Endothelial cell of umbilical vein (primary cell): ENCODE results near the gene GSTT4. TPM values are rescaled to one million over a fixed set of nuclear protein-coding genes. Genes with fewer than 3 reads are reported as not detected.

Source experiments
- BruUV-seq: library from RNA; stranded (reverse); fragments of 400-500 nt; replicated peaks from 2 replicates; lab custom pipeline; 2021; lab: Mats Ljungman, UMichigan
- CTCF ChIA-PET: fragments of 300-600, 350-600 bp; sonication (Branson Sonifier 250); formaldehyde crosslinking; loops from one replicate; lab custom pipeline; 2021; ENCODE audit warnings: antibody characterized with exemption, inconsistent platforms; lab: Charles Lee
- POLR2A ChIA-PET: fragments of 300-600, 350-600 bp; sonication (Branson Sonifier 250); formaldehyde crosslinking; loops from one replicate; lab custom pipeline; 2021; ENCODE audit warnings: antibody characterized with exemption, inconsistent platforms; lab: Charles Lee
- DNase-seq: peaks from one replicate; pipeline ENCODE4 v3.0.0-alpha.2; 2011; ENCODE audit warnings: low read depth, low spot score
- FAIRE-seq: peaks from 2 replicates; lab custom pipeline; 2011; peaks lifted over from hg19 to GRCh38; lab: Jason Lieb, UNC
- H2AFZ ChIP-seq: 2 replicates; pipeline ENCODE4 v1.6.0; 2012; ENCODE audit warnings: low read depth, low read length, control low read depth, inconsistent platforms
- H3K27ac ChIP-seq: 2 replicates; pipeline ENCODE4 v1.5.1; 2011; ENCODE audit warnings: low read depth, mild to moderate bottlenecking, control low read depth, low read length, moderate library complexity; ENCODE audit not compliant: insufficient read depth
- H3K27me3 ChIP-seq, 2 experiments: 2 replicates each; pipeline versions ENCODE4 v1.6.0 to v1.6.1; 2011; ENCODE audit warnings: low read length in 2 of 2, mixed read lengths in 1 of 2; ENCODE audit not compliant: control insufficient read depth in 2 of 2, insufficient read depth in 2 of 2
- H3K36me3 ChIP-seq, 2 experiments: 2 replicates in 1 of 2; 3 replicates in 1 of 2; pipeline ENCODE4 v1.5.1; 2011; ENCODE audit warnings: low read length in 2 of 2, mild to moderate bottlenecking in 1 of 2, moderate library complexity in 1 of 2; ENCODE audit not compliant: control insufficient read depth in 2 of 2, insufficient read depth in 2 of 2; ENCODE audit errors: extremely low read depth in 1 of 2
- H3K4me1 ChIP-seq: 3 replicates; pipeline ENCODE4 v1.5.1; 2011; ENCODE audit warnings: mild to moderate bottlenecking, low read length; ENCODE audit not compliant: control insufficient read depth, insufficient read depth; ENCODE audit errors: extremely low read depth
- H3K4me2 ChIP-seq: 2 replicates; pipeline ENCODE4 v1.6.1; 2011; ENCODE audit warnings: low read length, control low read depth, mixed read lengths; ENCODE audit not compliant: insufficient read depth
- H3K4me3 ChIP-seq, 3 experiments: fragments of 200-600 bp in 1 of 3; sonication (generic), shearing (Covaris generic) in 1 of 3; replicated peaks in 1 of 3; 2 replicates each; pipeline ENCODE4 v1.5.1; 2011 to 2016; ENCODE audit warnings: control low read depth in 3 of 3, low read length in 3 of 3, mild to moderate bottlenecking in 2 of 3, inconsistent platforms in 1 of 3, low read depth in 1 of 3, moderate library complexity in 1 of 3; ENCODE audit not compliant: insufficient read depth in 1 of 3
- H3K79me2 ChIP-seq: 2 replicates; pipeline ENCODE4 v1.6.0; 2012; ENCODE audit warnings: low read length, inconsistent platforms; ENCODE audit not compliant: control insufficient read depth, insufficient read depth
- H3K9ac ChIP-seq: replicated peaks from 2 replicates; pipeline ENCODE3; 2011; ENCODE audit warnings: low read length, control low read depth; ENCODE audit not compliant: insufficient read depth; ENCODE audit errors: extremely low read depth
- H3K9me1 ChIP-seq: replicated peaks from 3 replicates; pipeline ENCODE4 v1.6.0; 2011; ENCODE audit warnings: mild to moderate bottlenecking, low read length; ENCODE audit not compliant: control insufficient read depth, insufficient read depth; ENCODE audit errors: extremely low read depth
- H3K9me3 ChIP-seq: replicated peaks from 2 replicates; pipeline ENCODE4 v1.5.1; 2012; ENCODE audit warnings: low read length, inconsistent platforms; ENCODE audit not compliant: control insufficient read depth, insufficient read depth
- H4K20me1 ChIP-seq: replicated peaks from 2 replicates; pipeline ENCODE3; 2011; ENCODE audit warnings: mild to moderate bottlenecking, low read length; ENCODE audit not compliant: control insufficient read depth, insufficient read depth; ENCODE audit errors: extremely low read depth
- CTCF ChIP-seq, 2 donors: IDR thresholded peaks; 1 replicate in 1 of 2; 2 replicates in 1 of 2; pipeline ENCODE4 v1.5.1; 2011; ENCODE audit warnings: low read length in 2 of 2, mild to moderate bottlenecking in 2 of 2, moderate library complexity in 2 of 2, control low read depth in 1 of 2, inconsistent platforms in 1 of 2, low read depth in 1 of 2; ENCODE audit not compliant: insufficient read depth in 1 of 2; ENCODE audit errors: extremely low read depth in 1 of 2
- EZH2 ChIP-seq: IDR thresholded peaks from 2 replicates; pipeline ENCODE4 v1.6.1; 2012; ENCODE audit warnings: borderline replicate concordance, low read depth, mild to moderate bottlenecking, moderate library complexity, low read length, inconsistent platforms; ENCODE audit not compliant: severe bottlenecking
- FOS ChIP-seq: IDR thresholded peaks from 2 replicates; pipeline ENCODE4 v1.6.1; 2011; ENCODE audit warnings: mild to moderate bottlenecking, low read length, moderate library complexity, borderline replicate concordance; ENCODE audit not compliant: insufficient read depth
- GATA2 ChIP-seq: IDR thresholded peaks from 2 replicates; pipeline ENCODE4 v1.7.0; 2011; ENCODE audit warnings: low read depth, mild to moderate bottlenecking, moderate library complexity, mixed read lengths, low read length; ENCODE audit not compliant: insufficient read length, insufficient read depth
- JUN ChIP-seq: IDR thresholded peaks from 2 replicates; pipeline ENCODE4 v1.6.1; 2011; ENCODE audit warnings: borderline replicate concordance, low read depth; ENCODE audit not compliant: insufficient read length, insufficient read depth
- MYC ChIP-seq: IDR thresholded peaks from one replicate; pipeline ENCODE4 v1.6.1; 2011; ENCODE audit warnings: mild to moderate bottlenecking, low read depth, low read length
- POLR2A ChIP-seq: IDR thresholded peaks from 2 replicates; pipeline ENCODE4 v1.6.1; 2012; ENCODE audit warnings: low read depth, mild to moderate bottlenecking, control low read depth, low read length
- POLR2AphosphoS5 ChIP-seq: IDR thresholded peaks from 2 replicates; pipeline ENCODE4 v1.6.1; 2012; ENCODE audit warnings: low read depth, mild to moderate bottlenecking, control low read depth, low read length, moderate library complexity; ENCODE audit not compliant: insufficient read depth
- dilution Hi-C: fragments of 300-500 bp; cut with MboI; formaldehyde crosslinking; loops from one replicate; pipeline ENCODE4 v1.15.0; 2019; ENCODE audit warnings: low sequenced_read_pairs; ENCODE audit not compliant: extremely low pct_ligation_motif_present
- intact Hi-C: fragments of 100-400 bp; cut with micrococcal nuclease; formaldehyde crosslinking; loops from one replicate; pipeline ENCODE4 v1.10.0; 2022
- polyA plus RNA-seq, 4 experiments: library from polyadenylated mRNA; depleted of rRNA in 3 of 4; stranded (reverse) in 3 of 4; unstranded in 1 of 4; fragments of >200 nt; gene quantifications; 2 replicates each; pipeline versions ENCODE4 v1.2.1 to v1.2.3, GENCODE V29; 2011 to 2012; ENCODE audit warnings: missing spikeins in 1 of 4
- total RNA-seq: library from RNA; stranded (reverse); gene quantifications from 2 replicates; pipeline ENCODE4 v1.2.3, GENCODE V29; 2021
- TF ChIP-seq, protein P1 (sequence below): IDR thresholded peaks from 2 replicates; pipeline ENCODE4 v1.6.1; 2011; ENCODE audit not compliant: insufficient read depth, insufficient read length

The GSTT4 gene
- total and polyA plus RNA-seq, 2 donors (not counting 3 experiments of a cell fraction or from before 2014, with no cell fraction given): not detected

DNA sequence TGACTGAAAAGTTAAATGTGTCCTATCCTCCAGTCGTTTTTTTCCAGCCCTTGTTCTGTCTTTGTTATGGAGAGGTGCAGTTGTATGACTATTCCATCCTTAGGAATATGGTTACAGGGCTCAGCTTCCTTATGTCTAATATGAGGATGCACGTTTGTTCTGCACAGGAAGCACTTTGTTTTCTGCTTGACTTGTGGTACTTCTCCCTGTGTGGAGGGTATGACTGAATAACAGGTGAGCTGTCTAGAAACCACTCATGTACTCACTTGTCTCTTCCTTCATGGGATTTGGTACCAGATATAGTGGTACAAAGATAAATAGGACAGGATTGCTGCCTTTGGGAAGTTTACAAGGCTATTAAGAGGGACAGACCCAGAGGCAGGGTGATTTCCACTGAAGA is 23.3 kb upstream of the GSTT4 start:
- no peak overlapping the region for H3K4me3 ChIP-seq
- no peaks in the 10 kb centered on the region for H3K27me3 ChIP-seq
- H3K9ac ChIP-seq: no peak overlapping the region
- peaks cover 40% of the 10 kb centered on the region for H3K79me2 ChIP-seq
- intact Hi-C loops (no loop called here), dilution Hi-C loops (no loop called here)
- peak overlapping the region; percentile 8 for H3K27ac ChIP-seq
- no peak overlapping the region for H3K4me2 ChIP-seq
- no peaks in the 10 kb centered on the region for H4K20me1 ChIP-seq
- POLR2A ChIA-PET: no interaction called here
- H3K4me1 ChIP-seq: peaks cover 10% of the 10 kb centered on the region
- H3K36me3 ChIP-seq: peaks cover 0 to 2% of the 10 kb centered on the region in 2 experiments
- FAIRE-seq: no peak
- CTCF ChIA-PET: interaction anchor here (0.8 to 2.0 kb wide), 2 partner anchors 16 to 33 kb away, joined by 4 to 6 read pairs; no protein-coding TSS in a partner anchor
- no peak for DNase-seq
- H3K9me3 ChIP-seq: no peaks in the 10 kb centered on the region
- no peaks in the 10 kb centered on the region for H3K9me1 ChIP-seq
- BruUV-seq: no TSS peak
- H2AFZ ChIP-seq: no peak overlapping the region
- peak; percentile 47 for TF ChIP-seq GATA2
- TF ChIP-seq POLR2AphosphoS5: no peak
- no peak for TF ChIP-seq FOS

GRCh38 chr22:24027991-24028390 is 22.7 kb upstream of the GSTT4 start:
- intact Hi-C loops: no loop called here
- no peak for FAIRE-seq
- Histone ChIP-seq H3K4me1 (peaks cover 13% of the 10 kb centered on the region), H2AFZ (no peak overlapping the region), H3K36me3 (peaks cover 0 to 2% of the 10 kb centered on the region in 2 experiments), H3K4me3 (no peak overlapping the region), H3K9me3 (no peaks in the 10 kb centered on the region), H3K79me2 (peaks cover 40% of the 10 kb centered on the region), H3K9me1 (no peaks in the 10 kb centered on the region), H3K27me3 (no peaks in the 10 kb centered on the region), H3K4me2 (no peak overlapping the region), H4K20me1 (no peaks in the 10 kb centered on the region), H3K9ac (no peak overlapping the region), H3K27ac (peak overlapping the region; percentile 7)
- POLR2A ChIA-PET: no interaction called here
- CTCF ChIA-PET: interaction anchor here (0.8 to 2.0 kb wide), 2 partner anchors 15 to 33 kb away, joined by 4 to 6 read pairs; no protein-coding TSS in a partner anchor
- TF ChIP-seq MYC (no peak), EZH2 (no peak), CTCF (IDR thresholded peaks at IDR 0.05; ENCODE audit: extremely low read depth in 1 of 2, insufficient read depth in 1 of 2, low read depth in 1 of 2, low read length in 2 of 2) (no peak), FOS (no peak), GATA2 (no peak), POLR2A (no peak), POLR2AphosphoS5 (no peak), JUN (no peak)
- TF ChIP-seq, protein P1, sequence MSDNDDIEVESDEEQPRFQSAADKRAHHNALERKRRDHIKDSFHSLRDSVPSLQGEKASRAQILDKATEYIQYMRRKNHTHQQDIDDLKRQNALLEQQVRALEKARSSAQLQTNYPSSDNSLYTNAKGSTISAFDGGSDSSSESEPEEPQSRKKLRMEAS: no peak
- DNase-seq: no peak
- no TSS peak for BruUV-seq
- dilution Hi-C loops: no loop called here
